Smooth muscle cell (in vitro differentiated cells): ENCODE measurements around the gene LCE3A. TPM values are rescaled to one million over a fixed set of nuclear protein-coding genes. Genes with fewer than 3 reads are reported as not detected.
"Not testable (repeated sequence)": the region's sequence is repeated elsewhere in the genome, so short reads cannot be mapped to it uniquely, and the experiment has no call there.

Experiments
- DNase-seq: peaks from one replicate; lab custom pipeline; 2025; ENCODE audit not compliant: unreplicated experiment; lab: John Stamatoyannopoulos, UW
- H2AFZ ChIP-seq: fragments of 200-600 bp; sonication (generic); 2 replicates; pipeline ENCODE4 v1.6.0; 2016; ENCODE audit warnings: antibody characterized with exemption, low read depth, mild to moderate bottlenecking
- H3F3A ChIP-seq: fragments of 200-600 bp; sonication (generic); 2 replicates; pipeline ENCODE4 v1.6.0; 2017; ENCODE audit warnings: antibody characterized with exemption, low read depth
- H3K27ac ChIP-seq: fragments of 200-600 bp; sonication (generic); 2 replicates; pipeline ENCODE4 v1.5.1; 2016; ENCODE audit warnings: low read depth, mild to moderate bottlenecking
- H3K27me3 ChIP-seq: fragments of 200-600 bp; sonication (generic); 2 replicates; pipeline ENCODE4 v1.6.1; 2016; ENCODE audit warnings: low read depth, mild to moderate bottlenecking
- H3K36me3 ChIP-seq: fragments of 200-600 bp; sonication (generic); 2 replicates; pipeline ENCODE4 v1.5.1; 2016; ENCODE audit warnings: low read depth
- H3K4me1 ChIP-seq: fragments of 200-600 bp; sonication (generic); 2 replicates; pipeline ENCODE4 v1.5.1; 2016; ENCODE audit warnings: low read depth
- H3K4me2 ChIP-seq: fragments of 200-600 bp; sonication (generic); 2 replicates; pipeline ENCODE4 v1.6.0; 2016; ENCODE audit warnings: mild to moderate bottlenecking
- H3K4me3 ChIP-seq: fragments of 200-600 bp; sonication (generic); 2 replicates; pipeline ENCODE4 v1.5.1; 2016; ENCODE audit warnings: mild to moderate bottlenecking
- H3K79me2 ChIP-seq: fragments of 200-600 bp; sonication (generic); 2 replicates; pipeline ENCODE4 v1.6.0; 2016; ENCODE audit warnings: low read depth, mild to moderate bottlenecking
- H3K9ac ChIP-seq: fragments of 200-600 bp; sonication (generic); 2 replicates; pipeline ENCODE4 v1.6.0; 2016; ENCODE audit warnings: low read depth
- H3K9me3 ChIP-seq: fragments of 200-600 bp; sonication (generic); replicated peaks from 2 replicates; pipeline ENCODE4 v1.5.1; 2016; ENCODE audit warnings: low read depth
- H4K20me1 ChIP-seq: fragments of 200-600 bp; sonication (generic); 2 replicates; pipeline ENCODE4 v1.6.0; 2016; ENCODE audit warnings: low read depth
- CTCF ChIP-seq: fragments of 200-600 bp; sonication (generic); IDR thresholded peaks from 2 replicates; pipeline ENCODE4 v1.5.1; 2017; ENCODE audit warnings: borderline replicate concordance, mild to moderate bottlenecking, antibody characterized with exemption; ENCODE audit not compliant: insufficient read depth, poor library complexity, severe bottlenecking
- WGBS: methylation state at CpG from one replicate; pipeline ENCODE4 v1.1.7; 2016; ENCODE audit warnings: low lambda C conversion rate; 5-methylcytosine and 5-hydroxymethylcytosine counted together
- polyA plus RNA-seq: library from polyadenylated mRNA; unstranded; fragments of >200 nt; fragmentation: Nextera tagmentation; extraction: Ambion mirVana; gene quantifications from 2 replicates; pipeline ENCODE4 v1.2.1, GENCODE V29; 2016
- total RNA-seq: library from RNA; depleted of rRNA; stranded (reverse); fragments of >200 nt; gene quantifications from 2 replicates; pipeline ENCODE4 v1.2.3, GENCODE V29; 2014

Gene LCE3A
- not detected in 2 replicates for total RNA-seq
- not detected in 2 replicates for polyA plus RNA-seq

DNA sequence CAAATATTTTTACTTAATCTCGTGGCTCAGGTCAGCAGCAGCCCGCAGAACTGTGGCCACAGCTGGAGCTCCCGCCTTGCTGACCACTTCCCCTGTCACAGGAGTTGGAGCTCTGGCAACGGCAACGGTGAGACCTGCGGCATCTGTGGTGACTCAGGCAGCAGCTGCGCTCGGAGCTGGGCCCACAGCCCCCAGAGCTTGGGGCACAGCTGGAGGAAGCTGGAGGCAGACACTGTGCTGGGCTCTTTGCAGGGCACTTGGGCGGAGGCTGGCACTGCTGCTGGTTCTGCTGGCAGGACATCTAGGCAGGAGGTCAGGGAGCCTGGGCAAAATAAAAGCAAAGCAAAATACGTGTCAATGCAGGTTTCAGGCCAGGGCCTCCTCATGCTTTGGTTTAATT, at the start of gene LCE3A:
LCE3A (minus strand) TSS at position 301 of the 400 bp plus-strand sequence; CDS start at position 301, 0 bp downstream.
- H4K20me1 ChIP-seq = no peaks in the 10 kb centered on the region
- peaks cover 16% of the 10 kb centered on the region for H3K9me3 ChIP-seq
- H3K27ac ChIP-seq = no peak within 1 kb of the TSS
- TF ChIP-seq CTCF = no peak
- no peak within 1 kb of the TSS for H3K9ac ChIP-seq
- no peaks in the 10 kb centered on the region for H3F3A ChIP-seq
- no peak for DNase-seq
- 84% methylated on average over 10 of the region's 10 CpGs for WGBS
- H3K4me1 ChIP-seq = no peaks in the 10 kb centered on the region
- H3K27me3 ChIP-seq = no peaks in the 10 kb centered on the region
- no peak within 1 kb of the TSS for H3K4me2 ChIP-seq
- no peaks in the 10 kb centered on the region for H3K36me3 ChIP-seq
- H3K4me3 ChIP-seq = no peak within 1 kb of the TSS
- no peak within 1 kb of the TSS for H2AFZ ChIP-seq
- H3K79me2 ChIP-seq = no peaks in the 10 kb centered on the region

DNA sequence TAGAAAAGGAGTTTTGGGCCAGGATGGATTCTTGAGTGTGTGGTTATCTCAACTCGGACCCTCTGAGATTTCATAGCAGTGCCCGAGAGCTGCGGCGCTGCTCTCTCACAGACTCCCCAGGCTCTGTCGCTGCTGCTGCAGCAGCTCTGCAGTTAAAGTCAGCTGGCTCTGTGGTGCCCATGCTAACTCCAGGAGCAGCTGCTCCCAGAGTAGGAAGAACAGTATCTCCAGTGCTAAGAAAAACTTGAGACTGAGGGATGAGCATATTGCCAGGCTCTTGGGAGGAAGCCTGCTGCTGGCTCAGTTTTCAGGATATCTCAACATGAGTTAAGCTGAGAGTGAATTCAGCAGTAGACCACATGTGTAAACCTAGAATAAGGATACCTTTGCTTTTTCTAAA, 44.7 kb upstream of the LCE3A start:
- Histone ChIP-seq H3K79me2 (no peaks in the 10 kb centered on the region), H4K20me1 (no peaks in the 10 kb centered on the region), H3K4me3 (no peak overlapping the region), H3F3A (no peaks in the 10 kb centered on the region), H2AFZ (no peak overlapping the region), H3K9me3 (no peaks in the 10 kb centered on the region), H3K4me2 (no peak overlapping the region), H3K27ac (no peak overlapping the region), H3K27me3 (no peaks in the 10 kb centered on the region), H3K4me1 (no peaks in the 10 kb centered on the region), H3K36me3 (no peaks in the 10 kb centered on the region), H3K9ac (no peak overlapping the region)
- 82% methylated on average over 5 of the region's 5 CpGs for WGBS
- DNase-seq = no peak
- no peak for TF ChIP-seq CTCF

DNA sequence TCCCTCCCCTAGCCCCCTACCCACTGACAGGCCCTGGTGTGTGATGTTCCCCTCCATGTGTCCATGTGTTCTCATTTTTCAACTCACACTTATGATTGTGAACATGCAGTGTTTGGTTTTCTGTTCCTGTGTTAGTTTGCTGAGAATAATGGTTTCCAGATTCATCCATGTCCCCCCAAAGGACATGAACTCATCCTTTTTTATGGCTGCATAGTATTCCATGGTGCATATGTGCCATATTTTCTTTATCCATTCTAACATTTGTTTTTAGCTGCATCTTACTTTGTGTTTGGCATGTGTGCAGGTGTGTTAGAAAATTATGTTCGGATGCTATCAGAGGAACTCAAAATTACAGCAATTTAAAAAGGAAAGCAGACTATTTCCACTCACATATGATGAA, 43.3 kb upstream of the LCE3A start:
- H3K79me2 ChIP-seq, H3K27ac ChIP-seq, H3K9ac ChIP-seq, H3F3A ChIP-seq, H2AFZ ChIP-seq, H3K4me1 ChIP-seq, H3K27me3 ChIP-seq, H4K20me1 ChIP-seq, H3K36me3 ChIP-seq, H3K4me2 ChIP-seq, H3K9me3 ChIP-seq, H3K4me3 ChIP-seq, DNase-seq: not testable (repeated sequence)
- 63% methylated on average over 1 of the region's 1 CpG for WGBS

GRCh38 chr1:152663098-152663497, 40.2 kb upstream of the LCE3A start, which contains the start of gene LCE2D:
Gene LCE2D, plus strand, starts transcription at chr1:152663380. Its CDS starts 726 bp downstream, at chr1:152664106.
- no peak for TF ChIP-seq CTCF
- H3F3A ChIP-seq = no peaks in the 10 kb centered on the region
- no peak within 1 kb of the TSS for H3K9ac ChIP-seq
- no peak within 1 kb of the TSS for H3K4me2 ChIP-seq
- no peak within 1 kb of the TSS for H3K4me3 ChIP-seq
- no peak for DNase-seq
- no peaks in the 10 kb centered on the region for H3K36me3 ChIP-seq
- no peaks in the 10 kb centered on the region for H3K4me1 ChIP-seq
- no peaks in the 10 kb centered on the region for H4K20me1 ChIP-seq
- H3K79me2 ChIP-seq = no peaks in the 10 kb centered on the region
- no peaks in the 10 kb centered on the region for H3K27me3 ChIP-seq
- WGBS = 56% methylated on average over 3 of the region's 3 CpGs
- no peak within 1 kb of the TSS for H2AFZ ChIP-seq
- no peaks in the 10 kb centered on the region for H3K9me3 ChIP-seq
- H3K27ac ChIP-seq = no peak within 1 kb of the TSS
